Activated naive CD4-positive, alpha-beta T cell treated with anti-CD3 and anti-CD28 coated beads, Interleukin-2, amount 50 U/mL, for 24 hours (primary cell): Measurements from ENCODE around the gene SLC24A3.
"Not testable (repeated sequence)": the region's sequence is repeated elsewhere in the genome, so short reads cannot be mapped to it uniquely, and the experiment has no call there.

Experiments
- H3K27ac Mint-ChIP-seq: one replicate; pipeline ENCODE4 v1.8.0; 2021; ENCODE audit warnings: mild to moderate bottlenecking, mixed read lengths
- H3K27me3 Mint-ChIP-seq: one replicate; pipeline ENCODE4 v1.8.0; 2021; ENCODE audit warnings: mixed read lengths
- H3K36me3 Mint-ChIP-seq: one replicate; pipeline ENCODE4 v1.8.0; 2021; ENCODE audit warnings: mixed read lengths
- H3K4me1 Mint-ChIP-seq: one replicate; pipeline ENCODE4 v1.8.0; 2021; ENCODE audit warnings: mixed read lengths
- H3K4me3 Mint-ChIP-seq: one replicate; pipeline ENCODE4 v1.8.0; 2021; ENCODE audit warnings: mild to moderate bottlenecking, mixed read lengths
- H3K9me3 Mint-ChIP-seq: one replicate; pipeline ENCODE4 v1.8.0; 2021; ENCODE audit warnings: mixed read lengths

SLC24A3 gene

DNA sequence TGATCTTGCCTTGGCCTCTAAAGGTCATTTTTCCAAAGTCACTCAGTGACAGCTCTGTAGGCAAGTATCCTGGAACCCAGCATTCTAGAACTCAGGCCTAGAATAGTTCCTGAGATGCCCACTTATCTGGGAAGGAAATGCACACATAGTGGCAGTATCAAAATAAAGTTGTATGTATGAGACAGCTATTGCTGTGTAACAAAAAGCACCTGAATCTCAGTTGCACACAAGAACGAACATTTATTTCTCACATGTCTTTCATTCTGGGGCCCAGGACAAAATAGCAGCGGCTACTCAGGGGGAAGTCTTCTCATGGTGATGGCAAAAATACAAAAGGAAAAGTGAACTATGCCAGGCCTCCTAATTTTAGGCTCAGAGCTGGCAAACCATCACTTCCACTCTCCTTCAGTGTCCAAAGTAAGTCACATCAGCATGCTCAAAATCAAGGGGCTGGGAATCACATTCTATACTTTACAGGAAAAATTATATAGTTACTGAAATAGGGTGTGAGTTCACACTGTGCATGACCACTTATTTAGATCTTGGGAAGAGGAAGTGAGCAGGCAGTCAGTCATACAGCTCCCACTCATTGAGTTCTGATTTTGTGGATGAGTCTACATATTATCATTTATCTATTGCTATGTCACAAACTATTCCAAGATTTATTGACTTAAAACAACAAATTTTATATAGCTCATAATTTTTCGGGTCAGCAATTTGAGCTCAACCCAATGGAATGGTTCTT is 412.0 kb downstream of the SLC24A3 start:
- Mint-ChIP-seq H3K4me3 (no peak overlapping the region), H3K27me3 (peaks cover 10% of the 10 kb centered on the region), H3K4me1 (no peaks in the 10 kb centered on the region), H3K9me3 (peaks cover 6% of the 10 kb centered on the region), H3K27ac (no peak overlapping the region), H3K36me3 (no peaks in the 10 kb centered on the region)

DNA sequence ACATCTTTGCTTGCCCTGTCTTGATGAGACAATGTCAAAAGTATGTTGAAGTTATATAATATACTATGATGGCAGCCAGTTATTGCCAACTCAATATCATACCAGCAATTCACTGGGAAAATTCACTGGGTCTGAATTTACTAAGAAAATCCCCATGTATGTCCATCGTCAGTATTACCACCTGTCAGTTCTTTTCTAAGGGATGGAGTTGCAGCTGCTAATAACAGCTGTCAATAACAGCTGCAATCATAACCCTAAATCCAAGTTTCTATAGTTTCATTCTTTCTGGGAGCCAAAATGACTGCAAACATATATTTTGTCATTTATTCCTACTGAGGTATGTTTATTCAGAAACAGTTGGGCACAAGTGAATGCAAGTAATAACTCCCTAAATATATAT is 413.0 kb downstream of the SLC24A3 start:
- peaks cover 9% of the 10 kb centered on the region for H3K27me3 Mint-ChIP-seq
- no peaks in the 10 kb centered on the region for H3K4me1 Mint-ChIP-seq
- H3K9me3 Mint-ChIP-seq = peaks cover 6% of the 10 kb centered on the region
- no peak overlapping the region for H3K4me3 Mint-ChIP-seq
- no peaks in the 10 kb centered on the region for H3K36me3 Mint-ChIP-seq
- no peak overlapping the region for H3K27ac Mint-ChIP-seq

GRCh38 chr20:19626896-19627295 is 414.5 kb downstream of the SLC24A3 start:
- Mint-ChIP-seq H3K4me1 (no peaks in the 10 kb centered on the region), H3K36me3 (no peaks in the 10 kb centered on the region), H3K9me3 (peaks cover 6% of the 10 kb centered on the region), H3K27ac (no peak overlapping the region), H3K4me3 (no peak overlapping the region), H3K27me3 (peaks cover 6% of the 10 kb centered on the region)

DNA sequence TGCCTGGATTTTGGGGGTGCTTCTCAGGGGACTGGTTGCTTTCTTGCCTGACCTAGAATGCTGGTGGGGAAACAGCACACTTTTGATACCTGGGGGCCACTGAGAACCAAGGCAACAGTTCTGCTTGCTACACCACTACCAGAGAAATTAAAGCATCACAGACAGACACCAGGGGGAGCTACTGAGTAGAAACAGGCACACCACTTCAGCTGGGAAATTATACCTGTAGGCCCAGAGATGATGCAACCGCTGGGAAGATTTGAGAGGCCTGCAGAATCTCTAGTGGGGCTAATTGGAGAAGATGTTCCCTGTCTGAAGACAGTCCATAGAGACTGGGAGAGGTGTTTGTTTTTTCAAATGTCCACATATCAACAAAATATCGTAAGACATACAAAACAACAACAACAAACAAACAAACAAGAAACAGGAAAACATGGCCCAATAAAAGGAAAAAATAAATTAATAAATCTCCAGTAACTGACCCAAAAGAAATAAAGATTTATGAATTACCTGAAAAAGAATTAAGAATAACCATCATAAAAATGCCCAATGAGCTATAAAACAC is 416.2 kb downstream of the SLC24A3 start:
- Mint-ChIP-seq H3K4me1 (no peaks in the 10 kb centered on the region), H3K36me3 (no peaks in the 10 kb centered on the region), H3K9me3 (peaks cover 6% of the 10 kb centered on the region), H3K4me3 (no peak overlapping the region), H3K27ac (no peak overlapping the region), H3K27me3 (peaks cover 4% of the 10 kb centered on the region)

GRCh38 chr20:19631410-19631809 is 419.0 kb downstream of the SLC24A3 start:
- H3K4me1 Mint-ChIP-seq = no peaks in the 10 kb centered on the region
- H3K27me3 Mint-ChIP-seq = peaks cover 4% of the 10 kb centered on the region
- H3K4me3 Mint-ChIP-seq = no peak overlapping the region
- peaks cover 10% of the 10 kb centered on the region for H3K9me3 Mint-ChIP-seq
- no peaks in the 10 kb centered on the region for H3K36me3 Mint-ChIP-seq
- no peak overlapping the region for H3K27ac Mint-ChIP-seq

GRCh38 chr20:19633985-19634384 is 421.5 kb downstream of the SLC24A3 start:
- peaks cover 3% of the 10 kb centered on the region for H3K9me3 Mint-ChIP-seq
- no peak overlapping the region for H3K27ac Mint-ChIP-seq
- H3K4me1 Mint-ChIP-seq = no peaks in the 10 kb centered on the region
- H3K4me3 Mint-ChIP-seq = no peak overlapping the region
- H3K27me3 Mint-ChIP-seq = no peaks in the 10 kb centered on the region
- H3K36me3 Mint-ChIP-seq = no peaks in the 10 kb centered on the region

- not testable (repeated sequence) for H3K9me3 Mint-ChIP-seq, H3K4me3 Mint-ChIP-seq, H3K27ac Mint-ChIP-seq, H3K4me1 Mint-ChIP-seq, H3K27me3 Mint-ChIP-seq, H3K36me3 Mint-ChIP-seq
Measured at GRCh38 chr20:19639471-19640045, 427.1 kb downstream of the SLC24A3 start.

- H3K27ac Mint-ChIP-seq = no peak overlapping the region
- H3K9me3 Mint-ChIP-seq = no peaks in the 10 kb centered on the region
- no peaks in the 10 kb centered on the region for H3K27me3 Mint-ChIP-seq
- H3K4me1 Mint-ChIP-seq = no peaks in the 10 kb centered on the region
- H3K4me3 Mint-ChIP-seq = no peak overlapping the region
- no peaks in the 10 kb centered on the region for H3K36me3 Mint-ChIP-seq
Measured at GRCh38 chr20:19642860-19643259, 430.4 kb downstream of the SLC24A3 start.

DNA sequence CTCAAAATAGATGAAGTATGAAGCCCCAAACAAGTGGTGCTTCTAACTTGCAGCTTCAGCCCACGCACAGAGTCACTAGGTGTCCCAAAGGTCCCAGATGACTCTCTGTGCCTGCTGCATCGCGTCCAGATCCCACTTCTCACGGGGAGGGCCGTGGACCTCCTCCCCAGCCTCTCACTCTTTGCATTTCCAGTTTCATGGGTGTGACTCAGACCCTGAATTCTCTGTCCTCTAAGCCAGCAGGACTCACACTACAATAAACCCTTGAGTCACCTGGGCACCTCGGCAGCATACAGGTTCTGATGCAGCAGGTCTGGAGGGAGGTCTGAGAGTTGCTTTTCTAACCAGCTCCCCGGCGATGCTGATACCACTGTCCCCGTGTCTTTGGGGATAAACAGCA is 431.6 kb downstream of the SLC24A3 start:
- H3K36me3 Mint-ChIP-seq = no peaks in the 10 kb centered on the region
- no peaks in the 10 kb centered on the region for H3K9me3 Mint-ChIP-seq
- H3K4me1 Mint-ChIP-seq = no peaks in the 10 kb centered on the region
- H3K27me3 Mint-ChIP-seq = no peaks in the 10 kb centered on the region
- no peak overlapping the region for H3K4me3 Mint-ChIP-seq
- H3K27ac Mint-ChIP-seq = no peak overlapping the region

DNA sequence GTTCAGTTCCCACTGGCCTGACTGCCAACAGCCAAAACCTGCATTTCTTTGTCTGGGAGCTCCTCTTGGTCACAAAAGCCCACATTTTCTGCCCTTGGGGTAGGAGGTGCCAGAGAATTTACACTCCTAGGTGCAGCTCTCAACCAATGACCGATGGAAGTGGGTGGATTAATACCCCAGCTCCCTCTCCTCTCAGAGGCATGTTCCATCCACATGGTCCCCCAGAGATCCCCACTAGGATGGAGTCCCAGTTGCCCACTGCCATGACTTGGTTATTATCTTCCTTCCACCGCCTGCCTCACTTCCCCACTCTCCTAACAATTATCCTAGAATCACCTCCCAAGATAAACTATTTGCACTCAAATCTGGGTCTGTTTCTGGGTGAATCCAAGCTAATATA is 434.5 kb downstream of the SLC24A3 start:
- Mint-ChIP-seq H3K4me1 (no peaks in the 10 kb centered on the region), H3K27me3 (peaks cover 3% of the 10 kb centered on the region), H3K27ac (no peak overlapping the region), H3K9me3 (peaks cover 7% of the 10 kb centered on the region), H3K36me3 (no peaks in the 10 kb centered on the region), H3K4me3 (no peak overlapping the region)

DNA sequence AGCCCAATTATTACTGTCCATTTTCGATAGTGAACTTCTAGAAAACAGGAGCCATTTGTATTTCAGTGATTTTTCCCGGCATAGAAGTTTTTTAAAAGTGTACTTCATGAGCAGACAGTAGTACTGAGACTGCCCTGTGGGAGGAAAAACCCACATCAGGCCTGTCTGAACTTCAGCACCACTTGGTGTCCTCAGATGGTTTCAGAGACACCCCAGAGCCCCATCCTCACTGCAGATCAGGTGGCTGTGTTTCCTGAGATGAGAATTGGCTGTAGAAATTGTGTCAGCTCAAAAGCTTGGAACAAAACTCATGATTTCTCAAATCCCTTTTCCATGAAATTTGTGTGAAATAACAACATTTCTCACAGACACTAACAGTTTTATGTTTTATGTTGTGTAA is 435.6 kb downstream of the SLC24A3 start:
- H3K36me3 Mint-ChIP-seq = no peaks in the 10 kb centered on the region
- no peak overlapping the region for H3K27ac Mint-ChIP-seq
- no peaks in the 10 kb centered on the region for H3K4me1 Mint-ChIP-seq
- no peak overlapping the region for H3K4me3 Mint-ChIP-seq
- H3K9me3 Mint-ChIP-seq = peaks cover 7% of the 10 kb centered on the region
- peaks cover 5% of the 10 kb centered on the region for H3K27me3 Mint-ChIP-seq

DNA sequence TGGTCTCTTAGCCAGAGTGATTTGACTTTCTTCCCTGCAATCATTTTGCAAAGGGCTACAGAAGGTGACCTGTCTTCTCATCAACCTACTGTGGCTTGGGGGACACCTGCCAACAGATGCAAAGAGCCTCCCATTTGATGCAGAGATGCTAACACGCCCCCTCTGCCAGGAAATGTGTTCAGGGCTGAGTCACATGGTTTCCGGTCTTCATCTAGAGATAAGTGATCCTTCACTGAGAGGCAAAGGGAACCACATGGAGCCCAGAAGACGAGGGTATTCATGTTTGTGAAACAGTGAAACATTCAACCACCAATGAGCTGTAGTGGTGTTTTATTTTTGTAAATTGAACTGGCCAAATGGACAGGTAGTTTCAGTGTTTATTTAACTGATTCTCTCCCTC is 436.6 kb downstream of the SLC24A3 start:
- H3K27me3 Mint-ChIP-seq = peaks cover 5% of the 10 kb centered on the region
- no peak overlapping the region for H3K4me3 Mint-ChIP-seq
- H3K27ac Mint-ChIP-seq = no peak overlapping the region
- no peaks in the 10 kb centered on the region for H3K4me1 Mint-ChIP-seq
- H3K36me3 Mint-ChIP-seq = no peaks in the 10 kb centered on the region
- H3K9me3 Mint-ChIP-seq = peaks cover 7% of the 10 kb centered on the region

- Mint-ChIP-seq H3K36me3 (no peaks in the 10 kb centered on the region), H3K4me3 (no peak overlapping the region), H3K27ac (no peak overlapping the region), H3K4me1 (no peaks in the 10 kb centered on the region), H3K9me3 (peaks cover 7% of the 10 kb centered on the region), H3K27me3 (peaks cover 5% of the 10 kb centered on the region)
Measured at GRCh38 chr20:19652591-19653026, 440.2 kb downstream of the SLC24A3 start.

GRCh38 chr20:19653327-19653726 is 440.9 kb downstream of the SLC24A3 start:
- Mint-ChIP-seq H3K36me3 (no peaks in the 10 kb centered on the region), H3K27ac (no peak overlapping the region), H3K4me1 (no peaks in the 10 kb centered on the region), H3K9me3 (peaks cover 7% of the 10 kb centered on the region), H3K4me3 (no peak overlapping the region), H3K27me3 (peaks cover 5% of the 10 kb centered on the region)

- no peak overlapping the region for H3K27ac Mint-ChIP-seq
- no peak overlapping the region for H3K4me3 Mint-ChIP-seq
Measured at GRCh38 chr20:19654921-19655320, 442.5 kb downstream of the SLC24A3 start.

DNA sequence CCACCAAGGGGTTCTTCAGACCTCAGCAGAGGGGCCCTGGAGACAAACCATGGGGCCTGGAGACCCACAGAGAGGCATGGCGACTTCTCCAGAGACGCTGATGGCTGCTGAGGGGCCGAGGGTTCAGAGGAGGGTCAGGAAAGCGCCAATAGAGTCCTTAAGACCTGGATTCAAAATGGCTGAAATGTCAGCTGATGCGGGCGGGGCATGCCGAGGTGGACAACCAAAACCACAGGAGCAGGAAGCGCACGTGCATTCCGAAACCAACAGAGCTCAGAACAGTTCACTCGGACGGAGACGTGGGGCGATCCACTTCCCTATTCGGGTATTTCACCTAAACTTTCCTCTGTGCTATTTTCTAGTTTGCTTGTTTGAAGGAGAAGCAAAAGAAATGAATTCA is 445.7 kb downstream of the SLC24A3 start:
- no peak overlapping the region for H3K4me3 Mint-ChIP-seq
- H3K9me3 Mint-ChIP-seq = no peaks in the 10 kb centered on the region
- H3K4me1 Mint-ChIP-seq = no peaks in the 10 kb centered on the region
- peaks cover 11% of the 10 kb centered on the region for H3K27me3 Mint-ChIP-seq
- H3K27ac Mint-ChIP-seq = no peak overlapping the region
- H3K36me3 Mint-ChIP-seq = no peaks in the 10 kb centered on the region

More at GRCh38 chr20:19654921-19655320, 442.5 kb downstream of the SLC24A3 start:
- Mint-ChIP-seq H3K9me3 (peaks cover 7% of the 10 kb centered on the region), H3K4me1 (no peaks in the 10 kb centered on the region), H3K27me3 (peaks cover 6% of the 10 kb centered on the region), H3K36me3 (no peaks in the 10 kb centered on the region)
